ENCODE measurements around the gene A4GNT.
"Not testable (repeated sequence)": the region's sequence is repeated elsewhere in the genome, so short reads cannot be mapped to it uniquely, and the experiment has no call there.

The A4GNT gene

GRCh38 chr3:138119423-138119766 is 12.8 kb downstream of the A4GNT start:
- no peak for DNase-seq

GRCh38 chr3:138118612-138119422 is 13.4 kb downstream of the A4GNT start:
- DNase-seq = peak in 49 of 58 donors; percentile 9 to 74 (median 31)

GRCh38 chr3:138114988-138115971 is 16.9 kb downstream of the A4GNT start, which contains the start of gene DZIP1L:
DZIP1L (minus strand) TSS chr3:138115608; CDS start chr3:138103971, 11,637 bp downstream.
- DNase-seq = peak in 38 of 58 donors; percentile 9 to 73 (median 34)

- peak in 1 of 58 donors; percentile 20 for DNase-seq
These were observed 17.7 kb downstream of the A4GNT start for GRCh38 chr3:138114431-138114918.

GRCh38 chr3:138113326-138113725 is 18.9 kb downstream of the A4GNT start:
- no peak for DNase-seq

- DNase-seq = no peak
These were observed 19.8 kb downstream of the A4GNT start for GRCh38 chr3:138112362-138112761.

- DNase-seq = no peak
These were observed 26.6 kb downstream of the A4GNT start for GRCh38 chr3:138105598-138105997.

GRCh38 chr3:138103466-138103865 is 28.7 kb downstream of the A4GNT start:
- DNase-seq = no peak

- DNase-seq = not testable (repeated sequence)
These were observed 30.7 kb downstream of the A4GNT start for GRCh38 chr3:138101351-138101940.

- no peak for DNase-seq
These were observed 32.8 kb downstream of the A4GNT start for GRCh38 chr3:138099417-138099816.

- DNase-seq = no peak
These were observed 34.7 kb downstream of the A4GNT start for GRCh38 chr3:138097192-138098172.

- no peak for DNase-seq
These were observed 38.5 kb downstream of the A4GNT start for GRCh38 chr3:138093721-138094120.

GRCh38 chr3:138092023-138092422 is 40.2 kb downstream of the A4GNT start:
- DNase-seq = no peak

- DNase-seq = no peak
These were observed 43.1 kb downstream of the A4GNT start for GRCh38 chr3:138089091-138089490.

GRCh38 chr3:138085745-138086144 is 46.4 kb downstream of the A4GNT start:
- not testable (repeated sequence) for DNase-seq

- no peak for DNase-seq
These were observed 48.0 kb downstream of the A4GNT start for GRCh38 chr3:138084196-138084595.

- no peak for DNase-seq
These were observed 49.2 kb downstream of the A4GNT start for GRCh38 chr3:138082992-138083386.

GRCh38 chr3:138082085-138082991 is 49.9 kb downstream of the A4GNT start:
- DNase-seq = no peak
